ENCODE data around the gene POU2AF1. TPM values are rescaled to one million over a fixed set of nuclear protein-coding genes. Genes with fewer than 3 reads are reported as not detected.
"Not testable (repeated sequence)": the region's sequence is repeated elsewhere in the genome, so short reads cannot be mapped to it uniquely, and the experiment has no call there.

POU2AF1 gene
- total RNA-seq, 1 donor from 2014 or later: not detected

GRCh38 chr11:111320728-111321568 lies 58.1 kb downstream of the POU2AF1 start:
- peak; percentile 46 for DNase-seq (ENCODE audit: low read depth)

- not testable (repeated sequence) for DNase-seq (ENCODE audit: low read depth)
Observed at GRCh38 chr11:111320199-111320598, 58.9 kb downstream of the POU2AF1 start.

DNA sequence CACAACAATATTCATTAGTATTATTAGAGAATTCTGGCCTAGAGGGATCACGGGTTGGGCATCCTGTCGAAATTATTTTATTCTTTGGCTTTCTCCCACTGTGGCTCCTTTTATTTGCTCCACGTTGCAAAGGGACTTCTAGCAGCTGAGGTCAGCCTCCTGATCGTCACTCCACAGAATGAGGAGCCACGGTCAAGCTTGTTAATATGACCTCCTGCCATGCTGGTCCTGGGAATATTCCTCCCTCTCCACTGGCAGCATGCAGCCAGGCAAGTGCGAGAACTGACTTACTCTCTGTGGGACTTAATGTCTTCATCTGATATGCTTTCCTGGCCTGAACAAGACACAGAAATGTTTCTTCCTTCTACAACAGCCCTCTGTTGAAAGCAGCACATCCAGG lies 59.8 kb downstream of the POU2AF1 start:
- no peak for DNase-seq (ENCODE audit: low read depth)

- no peak for DNase-seq (ENCODE audit: low read depth)
Observed at GRCh38 chr11:111312076-111312475, 67.0 kb downstream of the POU2AF1 start.

DNA sequence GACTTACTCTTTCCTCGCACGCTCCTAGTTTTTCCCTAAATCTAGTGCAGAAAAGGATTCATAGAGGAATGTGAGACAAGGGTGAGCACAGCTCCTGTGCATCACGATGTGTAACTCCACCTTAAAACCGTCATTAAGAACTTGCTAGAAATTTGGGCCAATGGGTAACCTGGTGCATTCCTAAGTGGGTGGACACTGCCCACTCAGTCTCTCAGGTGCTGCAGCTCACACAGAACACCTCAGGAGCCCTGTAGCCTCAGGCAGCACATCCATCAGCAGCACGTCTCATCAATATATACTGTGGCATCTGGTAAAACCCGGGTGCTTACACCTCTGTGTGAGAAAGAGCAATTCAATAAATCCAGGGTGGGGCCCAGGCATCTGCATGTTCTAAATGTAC lies 68.4 kb downstream of the POU2AF1 start:
- DNase-seq (ENCODE audit: low read depth): no peak

GRCh38 chr11:111310088-111310487 lies 69.0 kb downstream of the POU2AF1 start:
- DNase-seq (ENCODE audit: low read depth): no peak

DNA sequence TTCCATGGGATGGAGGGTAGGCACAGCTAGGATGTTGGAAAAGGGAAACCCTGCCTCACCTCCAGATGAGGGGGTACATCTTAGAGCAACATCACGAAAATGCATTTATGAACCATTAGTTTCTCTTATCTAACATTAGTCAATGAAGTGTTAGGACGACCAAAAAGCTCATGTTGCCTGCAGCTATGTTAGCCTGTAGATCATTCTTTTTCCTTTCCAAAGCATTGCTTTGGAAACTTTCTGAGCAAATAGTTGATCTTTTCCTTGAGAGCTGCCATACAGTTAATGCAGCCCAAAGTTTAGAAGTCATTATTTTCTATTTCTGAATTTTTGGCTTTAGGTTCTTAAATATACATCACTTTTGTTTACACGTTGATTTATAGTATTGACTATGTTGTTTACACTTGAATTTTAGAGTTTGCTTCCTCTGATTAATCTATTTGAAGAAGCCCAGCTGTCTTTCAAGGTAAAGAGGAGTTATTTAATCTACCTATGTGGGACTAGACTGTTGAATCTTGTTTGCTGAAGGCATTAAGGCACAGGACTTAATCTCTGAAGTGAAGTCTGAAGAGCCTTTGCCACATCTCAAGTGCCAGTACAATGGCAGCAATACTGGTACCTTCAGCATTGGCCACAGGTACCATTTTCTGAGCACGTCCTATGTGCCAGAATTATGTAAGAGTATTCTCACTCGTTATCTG lies 69.7 kb downstream of the POU2AF1 start:
- no peak for DNase-seq (ENCODE audit: low read depth)

DNA sequence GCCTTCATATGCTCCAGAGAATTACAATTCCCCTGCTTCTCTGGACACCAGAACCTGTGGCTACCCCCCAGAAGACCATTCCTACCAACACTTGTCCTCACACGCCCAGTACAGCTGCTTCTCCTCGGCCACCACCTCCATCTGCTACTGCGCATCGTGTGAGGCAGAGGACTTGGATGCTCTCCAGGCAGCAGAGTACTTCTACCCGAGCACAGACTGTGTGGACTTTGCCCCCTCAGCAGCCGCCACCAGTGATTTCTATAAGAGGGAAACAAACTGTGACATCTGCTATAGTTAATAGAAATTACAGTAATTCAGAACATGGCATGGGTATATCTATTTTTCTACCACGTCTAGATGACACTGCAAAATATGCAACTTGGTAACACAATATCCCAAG lies 70.9 kb downstream of the POU2AF1 start:
- DNase-seq (ENCODE audit: low read depth): peak; percentile 85

DNA sequence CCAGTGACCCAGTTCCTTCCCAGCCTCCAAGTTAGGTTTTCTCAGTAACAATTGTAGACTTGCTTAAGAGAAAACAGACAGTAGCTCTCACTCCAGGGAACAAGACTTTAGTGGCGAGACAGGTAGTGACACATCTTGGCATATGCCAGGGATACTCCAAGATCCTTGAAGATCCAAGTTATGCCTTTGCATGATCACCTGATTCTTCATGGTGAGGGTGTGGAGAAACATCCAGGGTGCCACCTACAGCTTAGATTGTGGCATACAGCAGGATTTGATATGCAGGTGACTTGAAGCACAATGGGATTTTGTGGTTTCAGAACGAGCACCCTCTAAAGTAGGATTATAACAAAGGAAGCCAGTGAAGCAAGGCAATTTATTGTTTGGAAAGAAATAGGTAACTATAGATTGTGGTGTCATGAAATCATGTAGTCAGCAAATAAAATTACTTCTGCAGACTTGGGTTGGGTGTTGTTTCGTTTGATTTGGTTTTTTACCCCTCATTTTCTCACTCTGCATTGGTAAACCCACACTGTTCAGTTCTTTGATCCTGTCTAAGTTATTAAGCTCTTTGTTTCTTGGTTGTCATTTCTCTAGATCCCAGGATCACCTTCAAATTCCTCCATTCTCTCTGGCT lies 71.5 kb downstream of the POU2AF1 start:
- no peak for DNase-seq (ENCODE audit: low read depth)

- no peak for DNase-seq (ENCODE audit: low read depth)
Observed at GRCh38 chr11:111306321-111306720, 72.8 kb downstream of the POU2AF1 start.

GRCh38 chr11:111305876-111306275 lies 73.2 kb downstream of the POU2AF1 start:
- DNase-seq (ENCODE audit: low read depth): no peak

- no peak for DNase-seq (ENCODE audit: low read depth)
Observed at GRCh38 chr11:111305162-111305802, 73.8 kb downstream of the POU2AF1 start.

GRCh38 chr11:111303461-111303860 lies 75.6 kb downstream of the POU2AF1 start:
- no peak for DNase-seq (ENCODE audit: low read depth)

- DNase-seq (ENCODE audit: low read depth): no peak
Observed at GRCh38 chr11:111302298-111302697, 76.8 kb downstream of the POU2AF1 start.

Small RNA genes within 50 kb of the gene (microRNA-seq; reads per million reads assigned to microRNA genes)
- gene MIR4491: not detected

Other genes with a start within 250 kb of the POU2AF1 start
- gene POU2AF2, start 133.6 kb downstream of the POU2AF1 start, total RNA-seq: not detected in 2 replicates
- not detected in 2 replicates for gene POU2AF3, start 80.7 kb downstream of the POU2AF1 start, total RNA-seq
- gene BTG4, start 133.1 kb upstream of the POU2AF1 start, total RNA-seq: not detected in 2 replicates
- not detected in 2 replicates for gene HOATZ, start 135.5 kb upstream of the POU2AF1 start, total RNA-seq
- gene LAYN, start 161.4 kb upstream of the POU2AF1 start, total RNA-seq: 15.0 and 28.3 TPM in 2 replicates
- gene SIK2, start 223.2 kb upstream of the POU2AF1 start, total RNA-seq: 12.8 and 13.3 TPM in 2 replicates

Data from myocyte (in vitro differentiated cells).